Measurements from ENCODE around the gene EPS8.

Gene EPS8

DNA sequence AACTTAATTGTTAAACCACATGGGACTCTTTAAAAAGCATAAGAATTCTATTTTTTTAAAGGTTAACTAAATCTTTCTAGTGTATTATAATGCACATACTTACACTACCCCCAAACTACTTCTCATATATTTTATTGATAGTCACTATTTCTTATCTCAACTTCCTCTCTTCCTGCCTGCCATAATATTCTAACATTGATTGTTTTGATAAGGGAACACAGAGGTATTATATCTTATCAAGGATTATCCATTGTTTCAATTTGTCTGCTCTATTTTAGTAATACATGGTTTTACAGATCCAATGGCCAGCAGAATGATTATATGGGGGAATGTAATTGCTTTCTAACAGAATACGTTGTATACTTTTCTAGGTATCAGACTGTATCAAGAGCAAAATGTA lies 98.9 kb downstream of the EPS8 start:
- DNase-seq (ENCODE audit: low spot score) = no peak

DNA sequence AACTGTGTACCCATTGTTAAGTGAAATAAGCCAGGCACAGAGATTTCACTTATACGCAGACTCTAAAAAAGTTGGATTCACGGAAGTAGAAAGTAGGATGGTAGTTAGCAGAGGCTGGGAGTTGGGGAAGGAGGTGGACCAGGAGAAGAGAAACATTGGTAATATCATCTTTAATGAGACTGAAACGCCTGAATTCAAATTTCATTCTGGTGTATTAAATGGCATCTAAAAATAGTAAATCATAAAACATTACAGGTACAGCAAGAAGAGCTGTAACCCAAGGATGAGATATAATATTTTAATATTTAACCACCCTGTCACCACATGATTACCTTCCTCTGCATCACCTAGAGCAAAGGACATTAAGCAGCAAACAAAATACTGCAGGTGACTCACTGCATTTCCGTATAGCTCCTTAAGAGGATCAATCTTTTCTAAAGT lies 99.4 kb downstream of the EPS8 start:
- no peak for DNase-seq (ENCODE audit: low spot score)

DNA sequence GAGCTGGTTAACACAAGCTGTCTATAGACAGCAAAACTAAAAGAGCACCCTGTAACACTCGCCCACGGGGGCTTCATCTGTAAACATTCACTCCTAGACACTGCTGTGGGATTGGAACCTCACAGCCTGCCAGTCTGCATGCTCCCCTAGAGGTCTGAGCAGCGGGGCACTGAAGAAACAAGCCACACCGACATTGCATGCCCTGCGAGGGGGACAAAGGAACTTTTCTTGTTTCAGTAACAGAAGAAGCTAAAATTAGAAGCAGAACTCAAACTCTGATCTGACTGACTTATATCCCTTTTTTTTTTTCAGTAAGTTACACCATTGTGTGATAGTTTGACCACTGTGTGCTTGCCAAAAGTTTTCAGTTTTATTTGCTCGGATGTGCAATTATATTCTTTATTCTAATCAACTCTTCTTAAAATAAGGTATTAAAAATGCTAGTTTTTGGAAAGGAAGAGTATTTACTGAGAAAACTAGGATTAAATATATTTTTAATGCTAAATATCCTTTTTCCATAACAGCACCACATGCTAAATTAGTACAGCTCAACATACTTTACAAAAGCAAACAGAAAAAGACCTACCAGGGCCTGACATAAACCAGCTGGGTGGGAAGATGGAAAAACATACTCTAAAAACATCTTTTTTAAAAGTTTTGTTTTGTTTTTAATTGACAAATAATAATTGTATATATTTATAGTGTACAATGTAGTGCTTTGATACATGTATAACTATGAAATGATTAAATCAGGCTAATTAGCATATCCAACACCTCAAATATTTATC lies 100.2 kb downstream of the EPS8 start:
- no peak for DNase-seq (ENCODE audit: low spot score)

DNA sequence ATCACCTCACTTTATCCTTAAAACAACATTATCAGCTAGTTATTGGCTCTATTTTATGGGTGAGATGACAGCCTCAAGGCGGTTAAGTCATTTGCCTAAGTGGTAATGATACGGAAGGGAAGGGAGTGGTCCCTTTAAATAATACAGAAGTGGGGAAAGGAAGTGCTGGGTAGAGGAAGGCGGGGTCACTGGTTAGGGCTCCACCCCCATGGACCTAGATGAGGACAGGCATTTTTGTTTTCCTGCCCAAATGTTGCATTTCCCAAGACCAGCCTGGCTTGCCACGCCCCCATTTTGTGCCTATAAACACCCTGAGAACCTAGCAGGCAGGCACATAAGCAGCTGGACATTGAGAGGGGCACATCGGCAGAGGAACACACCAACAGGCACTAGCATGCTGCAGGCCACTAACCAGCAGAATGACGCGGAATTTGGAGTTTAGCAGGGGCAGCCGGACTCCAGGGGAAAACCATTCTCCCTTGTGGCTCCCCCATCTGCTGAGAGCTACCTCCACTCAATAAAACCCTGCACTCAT lies 100.9 kb downstream of the EPS8 start:
- DNase-seq (ENCODE audit: low spot score) = no peak

DNA sequence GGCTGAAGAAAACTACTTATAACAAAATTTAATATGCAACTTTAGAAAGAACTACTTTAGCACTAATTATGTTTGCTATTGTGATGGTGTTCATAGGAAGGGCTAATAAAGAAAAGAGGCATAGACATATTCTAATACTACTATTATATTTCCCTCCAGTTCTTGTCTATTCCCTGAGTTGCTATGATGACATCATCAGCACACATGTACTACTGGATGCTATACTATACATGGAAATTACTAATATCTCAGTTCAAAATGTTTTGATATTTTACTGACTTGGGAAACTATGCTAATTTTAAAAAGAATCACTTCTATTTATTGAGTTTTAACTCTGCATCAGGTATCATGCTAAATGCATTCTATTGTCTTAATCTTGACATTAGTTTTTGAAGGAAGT lies 101.6 kb downstream of the EPS8 start:
- DNase-seq (ENCODE audit: low spot score) = no peak

DNA sequence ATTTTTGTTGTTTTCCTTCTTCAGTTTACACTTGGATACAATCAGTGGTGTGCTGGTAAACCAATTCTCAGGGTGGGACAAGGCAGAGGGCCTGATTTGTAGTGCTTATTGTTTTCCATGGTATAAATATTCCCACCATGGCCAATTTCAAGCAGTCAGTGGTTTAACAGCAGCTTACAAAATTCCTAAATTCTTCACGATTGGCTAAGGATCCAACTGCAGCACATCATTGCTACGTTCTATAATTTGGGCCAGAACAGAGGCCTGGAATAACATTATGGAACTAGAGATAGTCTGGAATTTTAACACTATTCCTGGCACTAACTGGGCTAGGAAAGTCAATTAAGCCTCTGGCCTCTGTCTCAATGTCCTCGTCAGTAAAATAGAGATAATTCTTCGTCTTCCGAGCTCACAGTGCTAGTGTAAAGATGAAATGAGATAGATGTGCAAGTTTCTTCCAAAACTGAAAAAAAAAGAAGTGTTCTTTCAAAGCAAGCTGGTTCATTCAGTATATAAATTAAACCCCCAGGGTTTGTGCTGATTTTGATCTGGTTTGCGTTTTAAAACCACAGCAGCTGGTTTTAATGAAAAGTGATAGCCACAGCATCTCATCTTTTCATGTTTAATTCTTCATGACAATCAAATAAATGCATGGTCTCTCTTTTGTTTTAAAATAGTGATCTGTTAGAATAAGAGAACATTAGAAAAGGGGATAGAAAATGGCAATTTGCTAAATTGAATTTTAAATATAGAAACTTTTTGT lies 104.1 kb downstream of the EPS8 start:
- no peak for DNase-seq (ENCODE audit: low spot score)

DNA sequence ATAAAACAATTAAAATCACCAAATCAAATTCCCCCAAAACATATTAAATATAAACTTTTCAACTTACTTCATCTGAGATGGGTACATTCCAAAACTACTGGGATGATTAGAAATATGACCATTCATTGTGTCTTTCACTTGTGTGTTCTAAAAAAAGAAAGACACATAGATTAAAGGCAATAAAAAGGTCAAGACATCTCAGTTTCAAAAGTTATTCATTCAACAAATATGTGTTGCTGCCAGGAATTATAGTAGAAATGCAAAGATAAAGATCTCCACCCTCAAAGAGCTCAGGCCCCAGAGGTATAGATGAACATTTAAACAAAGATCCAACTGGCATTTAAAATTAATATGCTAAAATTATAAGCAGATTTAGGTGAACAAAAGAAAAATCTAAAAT lies 106.4 kb downstream of the EPS8 start:
- DNase-seq (ENCODE audit: low spot score) = no peak

DNA sequence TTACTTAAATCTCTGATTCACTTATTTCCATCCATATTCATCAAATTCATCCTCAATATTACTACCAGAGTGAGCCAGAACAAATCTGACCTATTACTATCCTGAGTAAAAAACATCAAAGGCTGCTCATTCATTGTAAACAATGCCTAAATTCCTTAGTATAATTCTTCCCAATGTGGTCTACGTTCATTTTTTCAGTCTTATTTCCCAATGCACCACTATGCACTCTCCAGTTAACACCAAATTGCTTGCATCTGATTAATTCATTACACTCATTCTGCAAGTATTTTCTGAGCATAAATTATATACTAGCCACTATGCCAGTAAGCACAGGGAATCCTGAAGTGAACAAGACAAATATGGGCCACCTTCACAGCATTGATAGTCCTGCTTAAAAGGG lies 110.0 kb downstream of the EPS8 start:
- DNase-seq (ENCODE audit: low spot score) = no peak

DNA sequence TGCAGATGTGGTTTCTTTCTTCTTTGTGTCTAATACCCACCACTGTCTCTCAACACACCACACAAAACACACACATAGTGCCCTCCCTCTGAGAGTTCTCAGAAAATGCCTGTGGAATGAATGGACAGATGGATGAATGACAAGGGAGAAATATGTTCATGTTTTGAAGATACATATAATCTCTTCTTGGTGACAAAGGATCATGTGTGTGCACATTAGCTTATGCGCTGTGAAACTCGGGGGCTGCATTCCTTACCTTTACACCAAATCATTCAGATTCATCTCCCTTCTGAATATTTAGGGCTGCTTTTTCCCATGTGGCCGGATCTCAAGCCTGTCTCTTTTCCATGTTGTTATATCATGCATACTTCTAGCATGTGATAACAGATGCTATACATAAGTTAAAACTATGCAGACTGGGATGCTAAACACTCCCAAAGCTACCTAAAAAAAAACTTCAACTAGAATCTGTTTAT lies 111.4 kb downstream of the EPS8 start:
- DNase-seq (ENCODE audit: low spot score) = no peak

DNA sequence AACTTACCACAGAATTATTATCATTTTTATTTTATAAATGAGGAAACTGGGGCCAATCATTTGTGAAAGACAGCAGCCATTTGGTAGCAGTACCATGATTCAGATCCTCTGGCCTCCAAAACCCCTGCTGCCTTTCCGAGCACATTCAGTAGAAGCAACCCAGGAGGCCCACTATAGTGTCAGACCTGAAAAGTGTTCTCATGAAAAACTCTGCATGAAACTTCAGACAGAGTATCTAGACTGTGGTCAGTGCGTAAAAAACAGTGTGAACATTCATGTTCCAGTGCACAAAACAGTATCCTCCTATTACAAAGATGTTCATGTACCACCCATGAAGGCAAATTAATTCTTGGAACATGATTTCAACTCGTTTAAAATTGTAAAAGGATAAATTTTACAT lies 112.0 kb downstream of the EPS8 start:
- no peak for DNase-seq (ENCODE audit: low spot score)

DNA sequence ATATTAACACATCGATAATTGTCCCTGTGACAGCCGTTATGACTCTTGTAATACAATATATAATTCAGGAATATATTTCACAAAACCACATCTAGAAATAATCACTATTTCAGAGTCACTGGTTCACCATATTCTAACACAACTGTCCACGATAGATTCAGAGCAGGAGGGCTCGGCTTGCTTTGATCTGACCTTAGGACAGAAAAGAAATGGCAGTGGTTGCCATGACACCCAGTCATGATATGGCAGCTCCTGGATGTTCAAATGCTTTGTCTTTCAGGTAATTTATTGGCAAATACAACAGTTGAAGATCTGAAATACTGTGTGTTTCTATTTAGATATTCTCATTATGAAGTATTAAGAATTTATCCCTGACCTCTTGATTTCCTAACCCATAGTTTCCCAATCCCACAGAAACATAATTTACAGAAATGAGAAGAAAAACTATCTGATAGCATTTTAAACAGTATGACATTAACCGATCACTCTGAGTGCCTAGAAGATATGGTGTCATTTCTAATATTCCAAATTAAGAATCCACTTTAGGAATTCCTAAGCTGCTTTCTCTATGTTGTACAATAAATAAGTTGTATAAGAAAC lies 116.4 kb downstream of the EPS8 start:
- no peak for DNase-seq (ENCODE audit: low spot score)

DNA sequence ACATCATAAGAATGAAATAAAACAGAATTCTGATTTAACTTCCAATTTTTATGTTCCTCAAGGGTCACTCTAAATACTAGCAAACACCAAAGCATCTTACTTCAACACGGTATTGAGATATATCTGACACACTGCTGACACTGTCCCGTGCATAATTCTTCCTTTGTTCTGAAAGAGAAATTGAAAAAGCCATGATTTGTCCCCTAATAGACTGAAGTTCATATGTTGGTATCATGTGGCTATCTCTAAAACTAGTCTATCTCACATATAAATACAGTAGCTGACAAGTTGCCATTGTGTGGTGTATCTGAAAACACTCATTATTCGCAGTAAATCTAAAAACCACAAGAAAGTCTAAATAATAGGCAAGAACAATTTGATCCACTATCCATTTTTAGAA lies 118.4 kb downstream of the EPS8 start:
- no peak for DNase-seq (ENCODE audit: low spot score)

DNA sequence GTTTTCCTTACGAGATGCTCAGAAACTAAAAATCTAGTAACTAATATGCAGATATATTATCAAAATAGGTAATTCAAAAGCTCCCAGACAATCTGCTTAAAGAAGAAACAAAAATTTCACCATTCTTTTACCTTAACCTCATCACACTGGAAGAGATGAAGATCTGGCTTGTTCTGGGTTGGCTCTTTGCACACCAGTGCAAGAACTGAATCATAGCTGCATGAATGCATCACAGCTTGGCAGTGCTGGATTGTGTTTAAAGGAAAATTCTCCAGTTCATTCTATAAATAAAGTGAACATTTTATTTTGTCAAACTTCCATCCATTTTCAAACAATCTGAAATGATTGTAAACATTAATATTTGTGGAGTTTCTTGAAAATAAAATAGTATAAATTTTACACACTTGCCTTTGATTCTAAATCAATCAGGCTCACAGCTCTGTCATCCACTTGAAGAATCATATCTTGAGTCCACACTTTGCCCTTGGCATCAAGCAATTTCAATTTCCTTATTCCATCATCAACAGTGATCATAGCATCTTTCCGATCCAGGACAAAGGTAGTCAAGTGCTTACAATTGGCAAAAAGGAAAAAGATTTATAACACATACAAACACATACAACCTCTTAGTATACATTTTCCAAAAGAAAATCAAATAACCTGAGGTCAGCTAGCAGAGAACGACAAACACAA lies 119.8 kb downstream of the EPS8 start:
- DNase-seq (ENCODE audit: low spot score) = no peak

DNA sequence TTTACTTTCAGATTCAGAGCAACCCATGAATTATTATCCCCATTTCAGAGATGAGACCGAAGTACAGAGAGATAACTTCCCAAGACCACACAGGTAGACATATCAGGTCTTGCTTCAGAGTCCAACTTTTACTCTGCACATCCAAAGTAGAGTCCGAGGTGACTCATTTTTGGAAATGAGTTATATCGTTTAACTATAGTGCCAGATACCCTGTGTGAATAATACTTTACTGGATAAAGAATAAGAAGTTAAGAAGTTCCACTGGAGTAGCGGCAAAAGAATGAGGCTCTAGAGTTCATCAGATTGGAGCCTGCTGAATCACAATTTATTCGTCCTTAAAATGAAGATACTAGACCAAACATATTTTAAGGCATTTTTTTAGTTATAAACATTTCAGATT lies 124.7 kb downstream of the EPS8 start:
- no peak for DNase-seq (ENCODE audit: low spot score)

DNA sequence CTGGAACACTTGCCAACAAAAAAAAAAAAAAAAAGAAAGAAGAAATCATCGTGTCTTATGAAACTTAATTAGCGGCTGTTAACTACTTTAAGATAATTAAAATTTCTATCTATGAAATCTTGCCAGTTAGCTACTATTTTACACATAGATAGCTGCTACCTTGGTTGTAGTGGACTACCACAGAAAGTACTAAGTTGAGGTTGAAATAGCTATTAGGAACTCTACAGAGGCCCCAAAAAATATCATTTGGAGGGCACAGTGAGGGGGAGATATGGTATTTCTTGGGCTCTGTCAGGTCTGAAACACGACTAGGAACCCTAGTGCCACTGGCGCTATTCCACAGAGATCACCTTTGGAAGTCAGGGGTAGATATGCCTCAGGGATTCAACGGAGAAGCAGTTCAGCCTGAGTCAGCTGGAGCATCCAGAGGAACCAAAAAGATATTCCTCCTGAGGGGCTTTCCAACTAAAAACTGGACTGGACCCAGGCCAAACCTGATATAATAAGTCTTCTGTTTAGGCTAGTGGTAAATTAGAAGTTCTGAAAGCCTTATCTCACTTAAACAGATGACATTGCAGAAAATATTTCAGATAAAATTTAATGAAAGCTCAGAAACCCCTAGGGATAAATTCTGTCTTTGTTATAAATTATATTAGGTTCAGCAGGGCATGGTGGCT lies 126.1 kb downstream of the EPS8 start:
- no peak for DNase-seq (ENCODE audit: low spot score)

DNA sequence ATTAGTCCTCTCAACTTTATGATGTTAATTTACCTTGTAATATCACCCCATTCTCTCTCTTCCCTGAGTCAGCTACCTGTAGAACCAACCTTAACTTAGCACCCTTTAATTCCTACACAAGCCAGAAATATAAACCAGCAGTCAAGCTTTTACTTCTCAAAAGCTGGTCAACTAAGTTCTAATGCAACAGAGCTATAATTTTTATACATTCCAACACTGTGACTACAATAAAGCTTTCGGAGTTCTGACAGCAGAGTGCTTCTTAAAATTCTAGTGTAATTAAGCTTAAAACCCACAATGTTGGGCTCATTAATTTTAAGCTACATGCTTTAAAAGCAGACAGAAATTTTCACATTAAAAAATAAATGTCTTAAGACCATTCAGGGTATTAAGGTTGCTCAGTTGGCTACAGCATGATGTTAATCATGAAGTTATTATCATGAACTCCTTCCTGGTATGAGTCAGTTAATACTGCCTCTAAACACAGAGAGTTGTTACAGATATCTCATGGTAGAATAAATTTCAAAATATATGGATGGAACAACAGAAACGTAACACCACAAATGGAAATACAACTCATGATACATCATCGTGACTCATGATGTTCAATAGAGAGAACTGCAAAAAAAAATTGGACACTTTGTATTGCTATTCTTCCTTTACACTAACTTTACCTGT lies 126.7 kb downstream of the EPS8 start:
- DNase-seq (ENCODE audit: low spot score) = peak; percentile 49

DNA sequence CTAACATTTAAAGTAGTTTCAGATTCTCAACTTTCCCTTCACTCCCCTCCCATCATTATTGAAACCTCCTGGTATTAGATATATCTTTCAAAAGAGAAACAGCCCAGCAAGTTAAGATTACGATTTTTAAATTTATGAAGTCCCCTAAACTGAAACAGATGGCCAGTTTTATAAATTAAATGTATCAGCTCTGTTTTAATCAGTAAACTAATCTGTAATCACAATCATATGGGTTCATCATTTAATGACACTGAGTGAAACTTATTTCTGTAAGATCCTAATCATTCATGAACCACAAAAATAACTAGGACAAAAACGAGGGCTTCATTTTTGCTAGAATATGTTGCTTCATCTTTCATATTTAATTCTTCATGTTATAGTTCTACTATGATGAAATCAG lies 137.8 kb downstream of the EPS8 start:
- no peak for DNase-seq (ENCODE audit: low spot score)

DNA sequence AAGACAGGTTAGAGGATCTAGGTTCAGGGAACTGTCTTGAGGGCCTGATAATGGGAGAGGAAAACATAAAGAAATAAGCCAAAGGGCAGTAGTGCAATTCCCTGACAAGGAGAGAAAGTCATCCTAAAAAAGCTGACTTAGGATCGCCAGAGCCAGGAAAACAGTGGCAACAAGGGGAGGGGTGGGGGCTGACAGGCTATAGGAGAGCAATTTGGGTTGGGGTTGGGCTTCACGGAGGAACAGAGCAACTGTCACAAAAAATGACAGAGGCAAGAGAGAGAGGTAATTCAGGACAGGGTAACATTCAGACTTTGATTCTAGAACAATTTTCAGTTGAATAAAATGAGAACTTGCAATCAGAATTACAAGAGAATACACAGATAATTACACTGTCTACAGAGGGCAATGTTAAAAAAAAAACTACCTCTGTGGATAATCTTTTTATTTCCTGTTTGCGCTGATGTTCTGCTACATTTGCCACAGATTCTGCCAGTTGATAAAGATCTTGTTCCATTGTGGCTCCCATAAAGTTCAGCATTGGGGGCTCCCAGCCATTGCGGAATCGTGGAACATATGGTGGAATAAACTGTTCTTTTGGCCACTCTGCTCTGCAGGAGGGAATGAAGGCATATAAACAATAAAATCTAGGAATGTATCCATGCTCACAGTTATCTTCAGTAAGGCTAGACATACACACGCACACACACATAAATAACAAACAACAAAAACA lies 138.6 kb downstream of the EPS8 start:
- DNase-seq (ENCODE audit: low spot score) = no peak

DNA sequence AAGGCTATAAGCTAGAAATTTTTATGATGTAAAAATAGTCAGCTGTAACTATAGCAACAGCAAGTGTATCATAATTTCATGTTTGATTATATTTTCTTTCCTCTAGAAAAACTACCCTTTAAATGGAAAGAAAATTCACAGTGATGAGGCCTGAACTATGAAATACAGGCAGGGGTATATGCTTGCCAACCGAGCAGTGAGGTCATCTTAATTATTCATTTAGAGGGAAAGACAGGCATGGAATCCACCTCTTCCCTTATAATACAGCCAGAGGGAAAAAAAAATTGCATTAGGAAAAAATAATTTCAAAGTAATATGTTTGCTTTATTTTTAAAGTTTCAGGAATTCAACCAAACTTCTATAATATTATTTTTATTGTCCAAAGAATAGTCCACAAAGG lies 139.8 kb downstream of the EPS8 start:
- DNase-seq (ENCODE audit: low spot score) = no peak

DNA sequence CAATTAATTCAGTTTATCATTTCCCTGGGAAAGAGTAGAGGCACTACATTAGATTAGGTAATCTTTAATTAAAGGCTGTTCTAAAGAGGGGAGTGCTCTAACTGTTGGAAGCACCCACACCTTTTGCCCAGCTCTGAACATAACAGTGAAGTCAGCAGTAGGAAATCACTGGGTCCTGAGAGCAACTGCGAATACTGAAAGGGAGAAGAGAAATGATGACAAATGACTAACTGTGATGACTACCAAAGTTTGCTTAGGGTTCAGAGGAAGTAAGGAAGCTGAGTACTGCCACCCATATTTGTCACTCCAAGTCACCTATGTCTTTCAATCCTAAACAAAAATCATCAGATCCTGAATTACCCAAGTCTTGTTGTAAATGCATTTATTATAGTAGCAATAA lies 140.6 kb downstream of the EPS8 start:
- no peak for DNase-seq (ENCODE audit: low spot score)
